Body of pancreas (tissue), 4 donors: ENCODE data around the gene DHRS7B. TPM values are rescaled to one million over a fixed set of nuclear protein-coding genes. Genes with fewer than 3 reads are reported as not detected.

Experiments
- ATAC-seq: fragments of 150-250 bp; one replicate; pipeline ENCODE4 v1.9.1; 2016
- DNase-seq, 4 donors: peaks; one replicate each; pipeline ENCODE4 v3.0.0-alpha.2; 2019
- H3K27ac ChIP-seq, 4 donors: fragments of 200-600 bp; sonication (generic); 1 replicate in 3 of 4; 2 replicates in 1 of 4; pipeline versions ENCODE4 v1.5.1 to v1.6.1; 2016 to 2019; ENCODE audit warnings: mild to moderate bottlenecking in 1 of 4, mixed read lengths in 1 of 4, moderate library complexity in 1 of 4
- H3K27me3 ChIP-seq, 2 donors: fragments of 200-600 bp; sonication (generic); one replicate each; pipeline ENCODE4 v1.6.0; 2016; ENCODE audit warnings: mild to moderate bottlenecking in 1 of 2
- H3K36me3 ChIP-seq, 2 donors: fragments of 200-600 bp; sonication (generic); replicated peaks in 1 of 2; 2 replicates each; pipeline ENCODE4 v1.5.1; 2016; ENCODE audit warnings: low read depth in 2 of 2; ENCODE audit not compliant: insufficient read depth in 1 of 2
- H3K4me1 ChIP-seq: fragments of 200-600 bp; sonication (generic); one replicate; pipeline ENCODE4 v1.6.0; 2016
- H3K4me3 ChIP-seq, 2 donors: fragments of 200-600 bp; sonication (generic); 1 replicate in 1 of 2; 2 replicates in 1 of 2; pipeline ENCODE4 v1.5.1; 2016 to 2019
- H3K9me3 ChIP-seq, 3 donors: fragments of 200-600 bp; sonication (generic); 1 replicate in 2 of 3; 2 replicates in 1 of 3; pipeline ENCODE4 v1.5.1; 2016
- CTCF ChIP-seq, 7 experiments: fragments of 450-650 bp in 4 of 7; fragments of 200-600 bp in 3 of 7; sonication (generic) in 3 of 7; IDR thresholded peaks; one replicate each; pipeline ENCODE4 v1.5.1; 2016 to 2019; ENCODE audit warnings: antibody characterized with exemption in 7 of 7
- POLR2A ChIP-seq, 3 donors: fragments of 450-650 bp; IDR thresholded peaks; one replicate each; pipeline ENCODE4 v1.6.1; 2016; ENCODE audit warnings: antibody characterized with exemption in 3 of 3, mild to moderate bottlenecking in 2 of 3
- WGBS, 2 donors: methylation state at CpG; one replicate each; pipeline ENCODE4 v1.1.5; 2017; 5-methylcytosine and 5-hydroxymethylcytosine counted together
- intact Hi-C: fragments of 100-400 bp; cut with DNase I; formaldehyde crosslinking; loops from one replicate; pipeline ENCODE4 v1.15.1; 2023
- total RNA-seq, 2 donors: library from RNA; depleted of rRNA; stranded (reverse); fragments of >200 nt; gene quantifications; one replicate each; pipeline ENCODE4 v1.1.0, GENCODE V29; 2016

Gene DHRS7B
- total RNA-seq, 2 donors from 2014 or later = 14.0 to 14.5 TPM

DNA sequence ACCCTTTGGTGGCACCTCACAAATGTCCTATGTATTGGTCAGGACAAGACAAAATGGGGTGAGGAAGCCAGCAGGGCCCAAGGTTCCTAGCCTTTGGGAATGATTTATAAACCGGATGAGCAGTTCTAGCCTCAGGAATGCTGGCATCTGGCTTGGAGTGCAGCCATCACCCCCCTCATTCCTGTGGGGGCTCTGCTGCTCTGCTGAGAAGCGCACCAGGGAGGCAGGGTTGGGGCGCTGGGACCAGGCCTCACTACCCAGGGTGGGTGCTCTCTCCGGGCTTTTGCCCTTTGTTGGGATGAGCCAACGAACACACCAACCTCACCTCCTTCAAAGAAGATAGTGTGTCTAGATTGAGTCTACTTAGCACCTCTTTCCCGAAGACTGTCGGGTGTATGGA, 47.9 kb downstream of the DHRS7B start:
- Histone ChIP-seq H3K27ac (no peak overlapping the region), H3K9me3 (no peaks in the 10 kb centered on the region), H3K27me3 (no peaks in the 10 kb centered on the region), H3K4me1 (peaks cover 4% of the 10 kb centered on the region), H3K4me3 (no peak overlapping the region), H3K36me3 (peaks cover 0 to 4% of the 10 kb centered on the region in 2 donors)
- WGBS, 2 donors = 84 to 88% methylated on average over 7 of the region's 7 CpGs
- no peak for DNase-seq
- no peak for ATAC-seq
- no peak for TF ChIP-seq CTCF (IDR thresholded peaks at IDR 0.05)
- no peak for TF ChIP-seq POLR2A (IDR thresholded peaks at IDR 0.05)
- intact Hi-C loops = no loop called here

DNA sequence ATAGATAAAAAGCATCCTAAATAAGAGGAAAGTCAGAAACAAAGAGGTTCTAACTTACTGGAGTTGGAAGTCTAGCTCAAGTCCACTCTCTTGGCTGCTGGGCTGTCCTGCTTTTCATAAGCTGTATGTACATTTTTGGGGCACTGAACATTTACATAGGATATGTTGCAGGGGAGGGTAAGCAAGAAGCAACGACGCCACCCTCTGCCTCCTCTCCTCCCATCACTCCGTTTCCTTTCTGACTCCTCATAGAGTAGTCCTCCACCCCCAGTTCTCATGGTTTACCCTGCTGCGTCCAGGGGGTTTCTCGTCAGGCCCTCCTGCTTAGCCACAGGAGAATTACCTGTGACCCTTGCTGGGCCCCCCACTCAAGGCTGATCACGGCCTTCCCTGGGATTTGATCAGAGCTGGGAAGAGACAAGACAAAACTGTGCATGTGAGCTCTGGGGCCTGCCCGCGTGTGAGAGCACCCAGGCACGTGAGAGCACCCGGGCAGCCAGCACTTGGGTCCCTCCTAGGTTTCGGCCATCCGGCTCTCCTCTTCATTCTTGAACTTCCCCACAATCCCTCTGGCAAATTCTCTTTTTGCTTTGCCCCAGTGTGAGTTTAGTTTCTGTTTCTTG, 50.1 kb downstream of the DHRS7B start:
- WGBS, 2 donors = 79 to 85% methylated on average over 12 of the region's 12 CpGs
- no peak for TF ChIP-seq POLR2A (IDR thresholded peaks at IDR 0.05)
- no peak for TF ChIP-seq CTCF (IDR thresholded peaks at IDR 0.05)
- Histone ChIP-seq H3K4me1 (no peaks in the 10 kb centered on the region), H3K27ac (no peak overlapping the region), H3K4me3 (no peak overlapping the region), H3K9me3 (no peaks in the 10 kb centered on the region), H3K36me3 (peaks cover 0 to 4% of the 10 kb centered on the region in 2 donors), H3K27me3 (no peaks in the 10 kb centered on the region)
- ATAC-seq (no peak), DNase-seq (no peak)
- intact Hi-C loops = no loop called here

- intact Hi-C loops = no loop called here
- 87 to 100% methylated on average over 5 to 8 of the region's 8 CpGs for WGBS, 2 donors
- Histone ChIP-seq H3K4me1 (no peaks in the 10 kb centered on the region), H3K9me3 (no peaks in the 10 kb centered on the region), H3K4me3 (no peak overlapping the region), H3K36me3 (peaks cover 0 to 4% of the 10 kb centered on the region in 2 donors), H3K27me3 (no peaks in the 10 kb centered on the region), H3K27ac (no peak overlapping the region)
- DNase-seq (no peak), ATAC-seq (no peak)
- TF ChIP-seq POLR2A (IDR thresholded peaks at IDR 0.05) (no peak), CTCF (IDR thresholded peaks at IDR 0.05) (no peak)
These were observed 50.6 kb downstream of the DHRS7B start for GRCh38 chr17:21177401-21177800.

DNA sequence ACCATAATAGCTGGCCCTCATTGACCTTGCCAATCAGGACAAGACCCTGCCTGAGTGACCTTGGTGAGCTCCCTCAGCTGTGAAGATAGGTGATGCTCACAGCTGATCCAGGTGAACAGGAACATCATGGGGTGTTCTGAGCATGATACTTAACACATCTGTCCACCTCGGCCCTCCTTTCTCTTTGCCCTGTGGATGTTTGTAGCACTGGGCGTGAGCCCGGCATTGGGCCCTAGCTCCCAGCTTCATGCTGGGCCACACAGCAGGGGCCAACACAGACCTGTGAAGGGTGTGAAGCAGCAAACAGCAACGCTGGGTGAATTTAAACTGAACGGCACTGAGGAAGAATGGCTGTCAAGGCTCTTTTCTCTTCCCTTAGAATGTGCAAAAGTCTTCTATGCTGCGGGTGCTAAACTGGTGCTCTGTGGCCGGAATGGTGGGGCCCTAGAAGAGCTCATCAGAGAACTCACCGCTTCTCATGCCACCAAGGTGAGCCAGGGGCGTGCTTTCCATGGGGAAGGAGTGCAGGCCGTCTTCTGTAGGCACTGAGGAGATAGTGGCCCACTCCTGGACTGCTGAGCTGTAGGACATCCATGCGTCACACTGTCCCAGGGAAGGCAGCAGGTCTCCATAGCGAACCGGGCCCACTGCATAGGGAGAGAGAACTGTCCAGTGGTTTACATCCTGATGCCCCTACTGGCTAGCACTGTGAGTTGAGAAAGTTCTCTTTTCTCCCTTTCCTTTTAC, 51.3 kb downstream of the DHRS7B start:
- intact Hi-C loops = no loop called here
- DNase-seq (no peak), ATAC-seq (no peak)
- TF ChIP-seq POLR2A (IDR thresholded peaks at IDR 0.05) (no peak), CTCF (IDR thresholded peaks at IDR 0.05) (no peak)
- WGBS, 2 donors = 92 to 96% methylated on average over 13 of the region's 13 CpGs
- Histone ChIP-seq H3K4me3 (no peak overlapping the region), H3K27me3 (no peaks in the 10 kb centered on the region), H3K9me3 (no peaks in the 10 kb centered on the region), H3K27ac (no peak overlapping the region), H3K36me3 (peaks cover 0 to 4% of the 10 kb centered on the region in 2 donors), H3K4me1 (no peaks in the 10 kb centered on the region)
